HepG2 (cell line): ENCODE results near the gene TENT4B. TPM values are rescaled to one million over a fixed set of nuclear protein-coding genes. Genes with fewer than 3 reads are reported as not detected.
A peak's percentile ranks its signal among the peaks of the same experiment; 100 is the strongest.

Experiments
- ATF7 ChIP-seq, 2 experiments: fragments of 450-650 bp in 1 of 2; sonication (generic) in 1 of 2; formaldehyde crosslinking in 1 of 2; IDR thresholded peaks; 2 replicates each; pipeline versions ENCODE4 v1.4.0 to v1.6.1; 2016 to 2020; ENCODE audit warnings: antibody characterized with exemption in 1 of 2, mild to moderate bottlenecking in 1 of 2, missing genetic modification reagents in 1 of 2
- GABPB1 ChIP-seq: IDR thresholded peaks from 2 replicates; pipeline ENCODE4 v1.6.1; 2016; ENCODE audit warnings: mild to moderate bottlenecking, missing genetic modification reagents, moderate library complexity, missing compliant biosample characterization
- JARID2 ChIP-seq: sonication (generic); formaldehyde crosslinking; IDR thresholded peaks from 2 replicates; pipeline ENCODE4 v1.8.1; 2023; ENCODE audit warnings: missing genetic modification reagents, inconsistent platforms; ENCODE audit not compliant: insufficient replicate concordance
- KLF12 ChIP-seq: sonication (generic); formaldehyde crosslinking; IDR thresholded peaks from 2 replicates; pipeline ENCODE4 v1.4.0; 2020; ENCODE audit warnings: missing genetic modification reagents, borderline replicate concordance
- KLF13 ChIP-seq: sonication (generic); formaldehyde crosslinking; IDR thresholded peaks from 2 replicates; pipeline ENCODE4 v1.4.0; 2020; ENCODE audit warnings: mild to moderate bottlenecking, missing genetic modification reagents
- SOX6 ChIP-seq, 2 experiments: fragments of 450-650 bp in 1 of 2; sonication (generic) in 1 of 2; formaldehyde crosslinking in 1 of 2; IDR thresholded peaks; 2 replicates each; pipeline versions ENCODE4 v1.4.0 to v1.6.1; 2017 to 2020; ENCODE audit warnings: antibody characterized with exemption in 1 of 2, mild to moderate bottlenecking in 1 of 2, missing genetic modification reagents in 1 of 2
- TOPORS ChIP-seq: sonication (generic); formaldehyde crosslinking; IDR thresholded peaks from 2 replicates; pipeline ENCODE4 v1.8.0; 2023; ENCODE audit warnings: mild to moderate bottlenecking, missing genetic modification reagents
- ZKSCAN1 ChIP-seq: fragments of 150-350 bp; IDR thresholded peaks from 2 replicates; pipeline ENCODE4 v1.6.1; 2014; ENCODE audit warnings: low read length
- ZNF280B ChIP-seq: sonication (generic); formaldehyde crosslinking; IDR thresholded peaks from 2 replicates; pipeline ENCODE4 v1.5.0; 2020; ENCODE audit warnings: missing genetic modification reagents, mild to moderate bottlenecking, borderline replicate concordance
- ZNF282 ChIP-seq: fragments of 450-650 bp; IDR thresholded peaks from 2 replicates; pipeline ENCODE4 v1.6.1; 2018; ENCODE audit not compliant: partially characterized antibody
- ZNF335 ChIP-seq: sonication (generic); formaldehyde crosslinking; IDR thresholded peaks from 2 replicates; pipeline ENCODE4 v1.4.0; 2020; ENCODE audit warnings: missing genetic modification reagents
- ZNF670 ChIP-seq: sonication (generic); formaldehyde crosslinking; IDR thresholded peaks from 2 replicates; pipeline ENCODE4 v1.8.0; 2022; ENCODE audit warnings: mild to moderate bottlenecking, missing genetic modification reagents, borderline replicate concordance
- ZNF878 ChIP-seq: sonication (generic); formaldehyde crosslinking; IDR thresholded peaks from 2 replicates; pipeline ENCODE4 v1.8.1; 2023; ENCODE audit warnings: mild to moderate bottlenecking, missing genetic modification reagents, moderate library complexity
- polyA plus RNA-seq, 8 experiments: library from polyadenylated mRNA; depleted of rRNA in 3 of 8; stranded (reverse) in 7 of 8; unstranded in 1 of 8; fragments of >200 nt; fragmentation: Illumina TruSeq in 4 of 8; extraction: Trizol in 4 of 8; gene quantifications; 2 replicates each; pipeline versions ENCODE4 v1.2.1 to v1.2.3, GENCODE V29; 2011 to 2016; ENCODE audit warnings: low read depth in 4 of 8, missing spikeins in 1 of 8, mixed read lengths in 1 of 8; ENCODE audit not compliant: insufficient read depth in 1 of 8
- total RNA-seq, 5 experiments: library from RNA; depleted of rRNA; stranded (reverse); fragments of >200 nt; fragmentation: Illumina TruSeq; extraction: Trizol; gene quantifications; 2 replicates each; pipeline ENCODE4 v1.2.3, GENCODE V29; 2016; ENCODE audit warnings: low read depth in 1 of 5
- TF ChIP-seq, protein P1 (sequence below): sonication (generic); formaldehyde crosslinking; IDR thresholded peaks from 2 replicates; pipeline ENCODE4 v1.5.0; 2020; ENCODE audit warnings: mild to moderate bottlenecking, missing genetic modification reagents, borderline replicate concordance
- TF ChIP-seq, protein P2 (sequence below): sonication (generic); formaldehyde crosslinking; IDR thresholded peaks from 2 replicates; pipeline ENCODE4 v1.5.0; 2020; ENCODE audit warnings: mild to moderate bottlenecking, missing genetic modification reagents
- TF ChIP-seq, protein P3 (sequence below): sonication (generic); formaldehyde crosslinking; IDR thresholded peaks from 2 replicates; pipeline ENCODE4 v1.4.0; 2020; ENCODE audit warnings: mild to moderate bottlenecking, missing genetic modification reagents, borderline replicate concordance

The TENT4B gene
- total and polyA plus RNA-seq, 2 of the 13 experiments (the other 11 are each of a cell fraction or from before 2014, with no cell fraction given) = 15.0 to 32.8 TPM

DNA sequence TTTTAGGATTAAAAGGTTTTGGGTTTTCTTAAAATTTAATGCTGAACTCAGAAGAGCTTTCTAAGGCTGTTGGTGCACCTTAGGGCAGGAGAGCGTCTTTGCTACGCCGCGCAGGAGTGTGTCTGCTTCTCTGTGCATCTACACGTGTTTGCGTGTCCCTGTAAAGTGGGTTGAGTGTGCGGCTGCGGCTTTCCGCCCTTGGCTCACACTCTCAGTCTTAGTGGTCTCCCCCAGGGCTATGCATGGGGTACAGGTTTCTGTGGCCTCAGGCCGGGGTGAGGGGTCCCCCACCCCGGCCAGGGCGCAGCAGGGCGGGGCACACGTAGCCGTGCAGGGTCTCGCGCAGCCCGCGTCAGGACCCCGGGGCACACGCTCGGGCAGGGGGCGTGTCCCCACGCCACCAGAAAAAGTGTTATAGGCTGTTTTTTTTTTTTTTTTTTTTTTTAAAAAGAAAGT lies 727 bp upstream of the TENT4B start (continued):
- TF ChIP-seq, protein P1, sequence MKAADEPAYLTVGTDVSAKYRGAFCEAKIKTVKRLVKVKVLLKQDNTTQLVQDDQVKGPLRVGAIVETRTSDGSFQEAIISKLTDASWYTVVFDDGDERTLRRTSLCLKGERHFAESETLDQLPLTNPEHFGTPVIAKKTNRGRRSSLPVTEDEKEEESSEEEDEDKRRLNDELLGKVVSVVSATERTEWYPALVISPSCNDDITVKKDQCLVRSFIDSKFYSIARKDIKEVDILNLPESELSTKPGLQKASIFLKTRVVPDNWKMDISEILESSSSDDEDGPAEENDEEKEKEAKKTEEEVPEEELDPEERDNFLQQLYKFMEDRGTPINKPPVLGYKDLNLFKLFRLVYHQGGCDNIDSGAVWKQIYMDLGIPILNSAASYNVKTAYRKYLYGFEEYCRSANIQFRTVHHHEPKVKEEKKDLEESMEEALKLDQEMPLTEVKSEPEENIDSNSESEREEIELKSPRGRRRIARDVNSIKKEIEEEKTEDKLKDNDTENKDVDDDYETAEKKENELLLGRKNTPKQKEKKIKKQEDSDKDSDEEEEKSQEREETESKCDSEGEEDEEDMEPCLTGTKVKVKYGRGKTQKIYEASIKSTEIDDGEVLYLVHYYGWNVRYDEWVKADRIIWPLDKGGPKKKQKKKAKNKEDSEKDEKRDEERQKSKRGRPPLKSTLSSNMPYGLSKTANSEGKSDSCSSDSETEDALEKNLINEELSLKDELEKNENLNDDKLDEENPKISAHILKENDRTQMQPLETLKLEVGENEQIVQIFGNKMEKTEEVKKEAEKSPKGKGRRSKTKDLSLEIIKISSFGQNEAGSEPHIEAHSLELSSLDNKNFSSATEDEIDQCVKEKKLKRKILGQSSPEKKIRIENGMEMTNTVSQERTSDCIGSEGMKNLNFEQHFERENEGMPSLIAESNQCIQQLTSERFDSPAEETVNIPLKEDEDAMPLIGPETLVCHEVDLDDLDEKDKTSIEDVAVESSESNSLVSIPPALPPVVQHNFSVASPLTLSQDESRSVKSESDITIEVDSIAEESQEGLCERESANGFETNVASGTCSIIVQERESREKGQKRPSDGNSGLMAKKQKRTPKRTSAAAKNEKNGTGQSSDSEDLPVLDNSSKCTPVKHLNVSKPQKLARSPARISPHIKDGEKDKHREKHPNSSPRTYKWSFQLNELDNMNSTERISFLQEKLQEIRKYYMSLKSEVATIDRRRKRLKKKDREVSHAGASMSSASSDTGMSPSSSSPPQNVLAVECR (CRISPR knock-in tag) = no peak
- TF ChIP-seq ZNF280B (CRISPR knock-in tag) (no peak), ZKSCAN1 (no peak), ATF7 (IDR thresholded peaks at IDR 0.05) (no peak), ATF7 (CRISPR knock-in tag; IDR thresholded peaks at IDR 0.05) (no peak), ZNF335 (CRISPR knock-in tag) (no peak), TOPORS (CRISPR knock-in tag) (no peak), ZNF878 (CRISPR knock-in tag) (no peak), ZNF282 (no peak), KLF12 (CRISPR knock-in tag) (peak; percentile 92), JARID2 (CRISPR knock-in tag) (no peak), KLF13 (CRISPR knock-in tag) (no peak), SOX6 (IDR thresholded peaks at IDR 0.05) (no peak), SOX6 (CRISPR knock-in tag; IDR thresholded peaks at IDR 0.05) (0 out of 2 replicates have a peak, but pooled peaks have one; percentile 9), ZNF670 (CRISPR knock-in tag) (no peak), GABPB1 (CRISPR knock-in tag) (no peak)
- TF ChIP-seq, protein P2, sequence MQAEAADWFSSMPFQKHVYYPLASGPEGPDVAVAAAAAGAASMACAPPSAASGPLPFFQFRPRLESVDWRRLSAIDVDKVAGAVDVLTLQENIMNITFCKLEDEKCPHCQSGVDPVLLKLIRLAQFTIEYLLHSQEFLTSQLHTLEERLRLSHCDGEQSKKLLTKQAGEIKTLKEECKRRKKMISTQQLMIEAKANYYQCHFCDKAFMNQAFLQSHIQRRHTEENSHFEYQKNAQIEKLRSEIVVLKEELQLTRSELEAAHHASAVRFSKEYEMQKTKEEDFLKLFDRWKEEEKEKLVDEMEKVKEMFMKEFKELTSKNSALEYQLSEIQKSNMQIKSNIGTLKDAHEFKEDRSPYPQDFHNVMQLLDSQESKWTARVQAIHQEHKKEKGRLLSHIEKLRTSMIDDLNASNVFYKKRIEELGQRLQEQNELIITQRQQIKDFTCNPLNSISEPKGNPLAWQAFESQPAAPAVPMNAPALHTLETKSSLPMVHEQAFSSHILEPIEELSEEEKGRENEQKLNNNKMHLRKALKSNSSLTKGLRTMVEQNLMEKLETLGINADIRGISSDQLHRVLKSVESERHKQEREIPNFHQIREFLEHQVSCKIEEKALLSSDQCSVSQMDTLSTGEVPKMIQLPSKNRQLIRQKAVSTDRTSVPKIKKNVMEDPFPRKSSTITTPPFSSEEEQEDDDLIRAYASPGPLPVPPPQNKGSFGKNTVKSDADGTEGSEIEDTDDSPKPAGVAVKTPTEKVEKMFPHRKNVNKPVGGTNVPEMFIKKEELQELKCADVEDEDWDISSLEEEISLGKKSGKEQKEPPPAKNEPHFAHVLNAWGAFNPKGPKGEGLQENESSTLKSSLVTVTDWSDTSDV = no peak
- TF ChIP-seq, protein P3, sequence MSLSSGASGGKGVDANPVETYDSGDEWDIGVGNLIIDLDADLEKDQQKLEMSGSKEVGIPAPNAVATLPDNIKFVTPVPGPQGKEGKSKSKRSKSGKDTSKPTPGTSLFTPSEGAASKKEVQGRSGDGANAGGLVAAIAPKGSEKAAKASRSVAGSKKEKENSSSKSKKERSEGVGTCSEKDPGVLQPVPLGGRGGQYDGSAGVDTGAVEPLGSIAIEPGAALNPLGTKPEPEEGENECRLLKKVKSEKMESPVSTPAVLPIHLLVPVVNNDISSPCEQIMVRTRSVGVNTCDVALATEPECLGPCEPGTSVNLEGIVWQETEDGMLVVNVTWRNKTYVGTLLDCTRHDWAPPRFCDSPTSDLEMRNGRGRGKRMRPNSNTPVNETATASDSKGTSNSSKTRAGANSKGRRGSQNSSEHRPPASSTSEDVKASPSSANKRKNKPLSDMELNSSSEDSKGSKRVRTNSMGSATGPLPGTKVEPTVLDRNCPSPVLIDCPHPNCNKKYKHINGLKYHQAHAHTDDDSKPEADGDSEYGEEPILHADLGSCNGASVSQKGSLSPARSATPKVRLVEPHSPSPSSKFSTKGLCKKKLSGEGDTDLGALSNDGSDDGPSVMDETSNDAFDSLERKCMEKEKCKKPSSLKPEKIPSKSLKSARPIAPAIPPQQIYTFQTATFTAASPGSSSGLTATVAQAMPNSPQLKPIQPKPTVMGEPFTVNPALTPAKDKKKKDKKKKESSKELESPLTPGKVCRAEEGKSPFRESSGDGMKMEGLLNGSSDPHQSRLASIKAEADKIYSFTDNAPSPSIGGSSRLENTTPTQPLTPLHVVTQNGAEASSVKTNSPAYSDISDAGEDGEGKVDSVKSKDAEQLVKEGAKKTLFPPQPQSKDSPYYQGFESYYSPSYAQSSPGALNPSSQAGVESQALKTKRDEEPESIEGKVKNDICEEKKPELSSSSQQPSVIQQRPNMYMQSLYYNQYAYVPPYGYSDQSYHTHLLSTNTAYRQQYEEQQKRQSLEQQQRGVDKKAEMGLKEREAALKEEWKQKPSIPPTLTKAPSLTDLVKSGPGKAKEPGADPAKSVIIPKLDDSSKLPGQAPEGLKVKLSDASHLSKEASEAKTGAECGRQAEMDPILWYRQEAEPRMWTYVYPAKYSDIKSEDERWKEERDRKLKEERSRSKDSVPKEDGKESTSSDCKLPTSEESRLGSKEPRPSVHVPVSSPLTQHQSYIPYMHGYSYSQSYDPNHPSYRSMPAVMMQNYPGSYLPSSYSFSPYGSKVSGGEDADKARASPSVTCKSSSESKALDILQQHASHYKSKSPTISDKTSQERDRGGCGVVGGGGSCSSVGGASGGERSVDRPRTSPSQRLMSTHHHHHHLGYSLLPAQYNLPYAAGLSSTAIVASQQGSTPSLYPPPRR (CRISPR knock-in tag) = peak; percentile 16; the same call in 1 of the 2 replicates
